Measurements from ENCODE around the gene NHLRC3.
A peak's percentile ranks its signal among the peaks of the same experiment; 100 is the strongest.

The NHLRC3 gene

DNA sequence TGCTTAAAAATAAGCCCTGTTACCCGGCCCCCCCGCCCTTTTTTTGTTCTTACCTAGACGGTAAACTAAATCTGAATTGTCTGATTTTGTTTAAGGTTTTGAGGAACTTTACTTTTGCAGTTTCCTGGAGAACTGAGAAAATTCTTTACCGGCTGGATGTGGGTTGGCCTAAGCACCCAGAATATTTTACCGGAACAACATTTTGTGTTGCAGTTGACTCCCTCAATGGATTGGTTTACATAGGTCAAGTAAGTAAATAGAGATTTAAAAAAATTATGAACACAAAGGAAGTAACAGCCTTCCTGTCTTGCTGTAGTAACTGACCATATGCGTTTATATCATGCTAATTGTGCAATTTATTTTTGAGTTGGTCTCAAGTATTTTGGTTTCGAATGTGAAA lies 785 bp downstream of the NHLRC3 start:
- Histone ChIP-seq H3K4me3 (ENCODE audit: low read length in 2 of 2) (peak overlapping the region; percentile 99 to 100), H3K27me3 (ENCODE audit: control insufficient read depth in 2 of 2, insufficient read depth in 2 of 2, low read length in 2 of 2) (no peaks in the 10 kb centered on the region), H3K4me1 (ENCODE audit: control insufficient read depth in 2 of 2, insufficient read depth in 2 of 2, low read length in 2 of 2) (peaks cover 12 to 19% of the 10 kb centered on the region in 2 donors), H3K36me3 (ENCODE audit: control insufficient read depth in 2 of 2, insufficient read depth in 2 of 2, low read length in 2 of 2) (no peaks in the 10 kb centered on the region), H3K9me3 (ENCODE audit: control insufficient read depth in 2 of 2, low read length in 2 of 2) (no peaks in the 10 kb centered on the region), H3K9ac (ENCODE audit: low read depth in 1 of 2, low read length in 2 of 2) (peak overlapping the region; percentile 87 to 93), H3K27ac (ENCODE audit: low read depth in 2 of 2, low read length in 2 of 2) (peak overlapping the region in 1 of 2 donors; percentile 86)

DNA sequence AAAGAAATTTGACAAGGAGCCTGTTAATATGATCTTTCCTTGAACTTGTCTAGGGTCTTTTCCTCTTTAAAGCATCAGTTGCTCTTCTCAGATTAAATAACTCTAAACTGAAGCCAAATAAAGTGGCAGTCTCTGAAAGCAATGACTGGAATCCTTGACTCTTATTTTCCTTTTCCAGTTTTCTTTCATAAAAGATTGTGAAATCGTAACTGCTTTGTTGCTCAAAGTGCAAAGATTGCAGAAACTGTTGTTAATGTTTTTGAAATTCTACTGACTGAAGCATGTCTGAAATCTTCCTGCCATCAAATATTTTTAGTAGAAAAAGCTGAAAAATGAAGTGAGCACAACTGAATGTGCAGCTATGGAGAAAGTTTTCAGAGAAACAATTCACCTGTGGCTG lies 1.9 kb downstream of the NHLRC3 start:
- Histone ChIP-seq H3K27me3 (ENCODE audit: control insufficient read depth in 2 of 2, insufficient read depth in 2 of 2, low read length in 2 of 2) (no peaks in the 10 kb centered on the region), H3K4me1 (ENCODE audit: control insufficient read depth in 2 of 2, insufficient read depth in 2 of 2, low read length in 2 of 2) (peaks cover 4 to 18% of the 10 kb centered on the region in 2 donors), H3K9me3 (ENCODE audit: control insufficient read depth in 2 of 2, low read length in 2 of 2) (no peaks in the 10 kb centered on the region), H3K27ac (ENCODE audit: low read depth in 2 of 2, low read length in 2 of 2) (no peak overlapping the region), H3K4me3 (ENCODE audit: low read length in 2 of 2) (no peak overlapping the region), H3K9ac (ENCODE audit: low read depth in 1 of 2, low read length in 2 of 2) (no peak overlapping the region), H3K36me3 (ENCODE audit: control insufficient read depth in 2 of 2, insufficient read depth in 2 of 2, low read length in 2 of 2) (peaks cover 0 to 2% of the 10 kb centered on the region in 2 donors)

DNA sequence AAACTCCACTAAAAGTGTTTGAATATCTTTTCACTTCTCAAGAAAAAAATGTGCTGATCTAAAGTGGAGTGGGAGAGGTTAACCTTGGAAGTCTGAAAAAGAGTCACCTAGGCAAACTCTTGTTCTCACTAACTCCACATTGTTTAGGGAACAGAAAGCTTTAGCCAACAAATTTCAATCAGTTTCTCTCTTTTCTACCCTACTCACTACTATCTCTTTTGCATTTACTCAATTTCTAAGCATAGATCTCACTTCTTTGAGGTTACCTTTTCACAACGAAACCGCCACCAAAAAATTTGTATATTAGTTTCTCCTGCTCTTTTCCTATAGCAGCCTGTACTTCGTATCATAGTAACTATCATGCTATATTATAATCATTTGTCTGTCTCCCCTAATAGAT lies 6.3 kb downstream of the NHLRC3 start:
- no peaks in the 10 kb centered on the region for H3K9me3 ChIP-seq (ENCODE audit: control insufficient read depth in 2 of 2, low read length in 2 of 2)
- H3K9ac ChIP-seq (ENCODE audit: low read depth in 1 of 2, low read length in 2 of 2): no peak overlapping the region
- no peak overlapping the region for H3K27ac ChIP-seq (ENCODE audit: low read depth in 2 of 2, low read length in 2 of 2)
- H3K36me3 ChIP-seq (ENCODE audit: control insufficient read depth in 2 of 2, insufficient read depth in 2 of 2, low read length in 2 of 2): peaks cover 4 to 5% of the 10 kb centered on the region in 2 donors
- H3K27me3 ChIP-seq (ENCODE audit: control insufficient read depth in 2 of 2, insufficient read depth in 2 of 2, low read length in 2 of 2): no peaks in the 10 kb centered on the region
- H3K4me1 ChIP-seq (ENCODE audit: control insufficient read depth in 2 of 2, insufficient read depth in 2 of 2, low read length in 2 of 2): peaks cover 0 to 6% of the 10 kb centered on the region in 2 donors
- no peak overlapping the region for H3K4me3 ChIP-seq (ENCODE audit: low read length in 2 of 2)

DNA sequence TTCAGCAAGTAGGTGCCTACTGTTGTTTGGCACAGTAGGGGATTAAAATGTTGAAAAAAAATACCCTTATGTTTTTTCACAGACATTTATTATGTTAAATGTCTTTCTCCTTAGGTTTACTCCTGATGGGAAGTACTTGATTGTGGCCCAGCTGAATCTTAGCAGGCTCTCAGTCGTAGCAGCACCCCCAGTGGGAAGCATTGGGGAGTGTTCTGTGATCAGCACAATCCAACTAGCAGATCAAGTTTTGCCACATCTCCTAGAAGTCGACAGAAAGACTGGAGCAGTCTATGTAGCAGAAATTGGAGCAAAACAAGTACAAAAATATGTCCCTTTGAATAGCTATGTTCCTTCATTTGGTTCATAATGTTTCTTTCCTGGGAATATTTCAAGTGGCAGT lies 9.3 kb downstream of the NHLRC3 start:
- no peak overlapping the region for H3K4me3 ChIP-seq (ENCODE audit: low read length in 2 of 2)
- no peaks in the 10 kb centered on the region for H3K9me3 ChIP-seq (ENCODE audit: control insufficient read depth in 2 of 2, low read length in 2 of 2)
- no peak overlapping the region for H3K27ac ChIP-seq (ENCODE audit: low read depth in 2 of 2, low read length in 2 of 2)
- no peak overlapping the region for H3K9ac ChIP-seq (ENCODE audit: low read depth in 1 of 2, low read length in 2 of 2)
- no peaks in the 10 kb centered on the region for H3K4me1 ChIP-seq (ENCODE audit: control insufficient read depth in 2 of 2, insufficient read depth in 2 of 2, low read length in 2 of 2)
- H3K27me3 ChIP-seq (ENCODE audit: control insufficient read depth in 2 of 2, insufficient read depth in 2 of 2, low read length in 2 of 2): no peaks in the 10 kb centered on the region
- peaks cover 4 to 5% of the 10 kb centered on the region in 2 donors for H3K36me3 ChIP-seq (ENCODE audit: control insufficient read depth in 2 of 2, insufficient read depth in 2 of 2, low read length in 2 of 2)

DNA sequence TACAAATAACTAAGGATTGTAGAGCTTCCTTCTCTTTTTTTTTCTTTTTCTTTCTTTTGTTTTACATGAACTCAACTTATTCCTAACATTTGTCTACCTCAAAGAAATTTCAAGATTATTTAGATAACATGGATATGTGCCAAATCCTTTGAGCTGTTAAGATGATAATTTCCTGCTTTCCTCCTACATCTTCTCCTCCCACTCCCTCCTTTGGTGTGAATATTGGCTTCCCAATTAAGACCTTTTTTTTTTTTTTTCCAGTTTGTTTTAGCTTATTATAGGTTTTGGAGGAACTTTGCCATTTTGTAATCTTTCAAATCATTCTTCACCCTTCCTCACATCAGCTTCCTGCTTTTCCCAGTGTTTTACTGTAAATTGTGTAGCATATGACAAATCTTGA lies 10.6 kb downstream of the NHLRC3 start:
- Histone ChIP-seq H3K9ac (ENCODE audit: low read depth in 1 of 2, low read length in 2 of 2) (no peak overlapping the region), H3K9me3 (ENCODE audit: control insufficient read depth in 2 of 2, low read length in 2 of 2) (no peaks in the 10 kb centered on the region), H3K4me1 (ENCODE audit: control insufficient read depth in 2 of 2, insufficient read depth in 2 of 2, low read length in 2 of 2) (no peaks in the 10 kb centered on the region), H3K27me3 (ENCODE audit: control insufficient read depth in 2 of 2, insufficient read depth in 2 of 2, low read length in 2 of 2) (no peaks in the 10 kb centered on the region), H3K27ac (ENCODE audit: low read depth in 2 of 2, low read length in 2 of 2) (no peak overlapping the region), H3K36me3 (ENCODE audit: control insufficient read depth in 2 of 2, insufficient read depth in 2 of 2, low read length in 2 of 2) (peaks cover 4 to 5% of the 10 kb centered on the region in 2 donors), H3K4me3 (ENCODE audit: low read length in 2 of 2) (no peak overlapping the region)

DNA sequence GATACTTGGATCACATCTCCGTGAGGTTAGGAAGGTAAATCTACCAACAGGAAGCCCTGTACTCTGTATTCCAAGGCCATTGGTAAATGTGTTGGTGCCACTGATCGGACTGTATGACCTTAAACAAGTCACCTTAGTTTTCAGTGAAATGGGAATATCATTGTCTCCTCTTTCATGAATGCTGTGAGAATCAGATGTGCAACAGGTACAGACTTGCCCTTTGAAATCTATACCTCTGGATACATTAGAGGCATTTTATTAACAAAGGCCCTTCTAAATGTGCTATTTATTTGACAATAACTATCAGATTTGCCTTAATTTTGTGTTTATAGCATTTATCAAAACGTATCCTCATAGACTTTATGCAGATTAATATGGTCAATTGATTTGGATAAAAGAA lies 11.0 kb downstream of the NHLRC3 start:
- no peaks in the 10 kb centered on the region for H3K27me3 ChIP-seq (ENCODE audit: control insufficient read depth in 2 of 2, insufficient read depth in 2 of 2, low read length in 2 of 2)
- H3K27ac ChIP-seq (ENCODE audit: low read depth in 2 of 2, low read length in 2 of 2): no peak overlapping the region
- H3K4me1 ChIP-seq (ENCODE audit: control insufficient read depth in 2 of 2, insufficient read depth in 2 of 2, low read length in 2 of 2): no peaks in the 10 kb centered on the region

DNA sequence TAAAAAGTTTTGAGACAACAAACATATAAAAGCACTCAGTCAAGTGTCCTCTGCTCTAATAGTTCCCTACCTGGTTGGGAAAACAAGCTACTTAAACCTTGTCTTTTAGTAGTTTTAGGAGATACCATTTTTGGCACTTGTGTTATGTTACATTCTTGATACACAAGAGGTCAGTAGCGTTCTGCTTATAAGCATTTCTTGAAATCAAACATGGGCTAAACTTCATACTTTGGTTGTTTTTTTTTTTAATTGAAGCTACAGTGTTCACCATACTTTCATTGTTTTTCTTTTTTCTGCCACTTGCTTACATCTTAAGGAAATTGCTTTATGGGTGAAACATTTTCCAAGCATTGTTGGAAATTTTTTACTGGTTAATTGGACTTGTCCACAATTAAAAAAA lies 12.9 kb downstream of the NHLRC3 start:
- H3K27ac ChIP-seq (ENCODE audit: low read depth in 2 of 2, low read length in 2 of 2): no peak overlapping the region
- H3K9me3 ChIP-seq (ENCODE audit: control insufficient read depth in 2 of 2, low read length in 2 of 2): no peaks in the 10 kb centered on the region
- no peak overlapping the region for H3K4me3 ChIP-seq (ENCODE audit: low read length in 2 of 2)
- H3K4me1 ChIP-seq (ENCODE audit: control insufficient read depth in 2 of 2, insufficient read depth in 2 of 2, low read length in 2 of 2): no peaks in the 10 kb centered on the region
- H3K27me3 ChIP-seq (ENCODE audit: control insufficient read depth in 2 of 2, insufficient read depth in 2 of 2, low read length in 2 of 2): no peaks in the 10 kb centered on the region
- no peak overlapping the region for H3K9ac ChIP-seq (ENCODE audit: low read depth in 1 of 2, low read length in 2 of 2)
- peaks cover 2 to 4% of the 10 kb centered on the region in 2 donors for H3K36me3 ChIP-seq (ENCODE audit: control insufficient read depth in 2 of 2, insufficient read depth in 2 of 2, low read length in 2 of 2)

More for the DNA sequence above, 11.0 kb downstream of the NHLRC3 start:
- no peak overlapping the region for H3K4me3 ChIP-seq (ENCODE audit: low read length in 2 of 2)
- H3K9me3 ChIP-seq (ENCODE audit: control insufficient read depth in 2 of 2, low read length in 2 of 2): no peaks in the 10 kb centered on the region
- H3K9ac ChIP-seq (ENCODE audit: low read depth in 1 of 2, low read length in 2 of 2): no peak overlapping the region
- peaks cover 4 to 5% of the 10 kb centered on the region in 2 donors for H3K36me3 ChIP-seq (ENCODE audit: control insufficient read depth in 2 of 2, insufficient read depth in 2 of 2, low read length in 2 of 2)

DNA sequence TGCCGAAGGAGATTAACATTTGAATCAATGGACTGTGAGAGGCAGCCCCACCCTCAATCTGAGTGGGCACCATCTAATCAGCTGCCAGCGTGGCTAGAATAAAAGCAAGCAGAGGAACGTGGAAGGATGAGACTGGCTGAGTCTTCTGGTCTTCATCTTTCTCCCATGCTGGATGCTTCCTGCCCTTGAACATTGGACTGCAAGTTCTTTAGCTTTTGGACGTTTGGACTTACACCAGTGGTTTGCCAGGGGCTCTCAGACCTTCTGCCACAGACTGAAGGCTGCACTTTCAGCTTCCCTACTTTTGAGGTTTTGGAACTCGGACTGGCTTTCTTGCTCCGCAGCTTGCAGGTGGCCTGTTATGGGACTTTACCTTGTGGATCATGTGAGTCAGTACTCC lies 14.7 kb downstream of the NHLRC3 start:
- no peak overlapping the region for H3K4me3 ChIP-seq (ENCODE audit: low read length in 2 of 2)
- no peaks in the 10 kb centered on the region for H3K9me3 ChIP-seq (ENCODE audit: control insufficient read depth in 2 of 2, low read length in 2 of 2)
- no peaks in the 10 kb centered on the region for H3K27me3 ChIP-seq (ENCODE audit: control insufficient read depth in 2 of 2, insufficient read depth in 2 of 2, low read length in 2 of 2)
- H3K9ac ChIP-seq (ENCODE audit: low read depth in 1 of 2, low read length in 2 of 2): no peak overlapping the region
- no peaks in the 10 kb centered on the region for H3K36me3 ChIP-seq (ENCODE audit: control insufficient read depth in 2 of 2, insufficient read depth in 2 of 2, low read length in 2 of 2)
- H3K27ac ChIP-seq (ENCODE audit: low read depth in 2 of 2, low read length in 2 of 2): no peak overlapping the region
- H3K4me1 ChIP-seq (ENCODE audit: control insufficient read depth in 2 of 2, insufficient read depth in 2 of 2, low read length in 2 of 2): no peaks in the 10 kb centered on the region

DNA sequence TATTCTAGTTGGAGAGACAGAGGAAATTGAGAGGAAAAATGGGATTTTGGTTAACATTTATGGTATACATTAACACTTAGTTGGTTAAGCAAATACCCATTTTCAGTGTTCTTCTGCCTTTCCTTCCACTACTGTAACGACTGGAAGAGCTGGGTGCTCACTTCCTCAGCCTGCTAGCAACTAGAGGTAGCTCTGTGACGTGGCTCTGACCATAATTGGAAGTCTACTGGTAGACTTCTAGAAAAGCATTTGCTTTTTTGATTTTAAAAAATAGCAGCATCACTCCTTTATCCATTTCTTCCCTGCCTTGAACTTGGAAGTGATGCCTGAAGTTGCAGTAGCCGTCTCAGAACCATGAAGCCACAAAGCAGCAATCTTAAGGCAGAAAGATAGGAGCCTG lies 15.9 kb downstream of the NHLRC3 start:
- H3K4me3 ChIP-seq (ENCODE audit: low read length in 2 of 2): no peak overlapping the region
- no peaks in the 10 kb centered on the region for H3K4me1 ChIP-seq (ENCODE audit: control insufficient read depth in 2 of 2, insufficient read depth in 2 of 2, low read length in 2 of 2)
- H3K27ac ChIP-seq (ENCODE audit: low read depth in 2 of 2, low read length in 2 of 2): no peak overlapping the region
- no peaks in the 10 kb centered on the region for H3K9me3 ChIP-seq (ENCODE audit: control insufficient read depth in 2 of 2, low read length in 2 of 2)
- H3K36me3 ChIP-seq (ENCODE audit: control insufficient read depth in 2 of 2, insufficient read depth in 2 of 2, low read length in 2 of 2): no peaks in the 10 kb centered on the region
- H3K27me3 ChIP-seq (ENCODE audit: control insufficient read depth in 2 of 2, insufficient read depth in 2 of 2, low read length in 2 of 2): no peaks in the 10 kb centered on the region
- H3K9ac ChIP-seq (ENCODE audit: low read depth in 1 of 2, low read length in 2 of 2): no peak overlapping the region

DNA sequence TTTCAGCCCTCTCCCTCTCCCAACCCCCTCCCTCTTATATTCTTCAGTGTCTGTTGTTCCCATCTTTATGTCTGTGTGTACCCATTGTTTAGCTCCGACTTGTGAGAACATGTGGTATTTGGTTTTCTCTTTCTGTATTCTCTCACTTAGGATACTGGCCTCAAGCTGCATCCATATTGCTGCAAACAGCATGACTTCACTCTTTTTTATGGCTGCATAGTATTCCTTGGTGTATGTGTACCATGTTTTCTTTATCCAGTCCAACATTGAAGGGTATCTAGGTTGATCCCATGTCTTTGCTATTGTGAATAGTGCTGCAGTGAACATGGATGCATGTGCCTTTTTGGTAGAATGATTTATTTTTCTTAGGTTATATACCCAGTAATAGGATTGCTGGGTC lies 17.8 kb downstream of the NHLRC3 start:
- Histone ChIP-seq H3K4me1 (ENCODE audit: control insufficient read depth in 2 of 2, insufficient read depth in 2 of 2, low read length in 2 of 2) (no peaks in the 10 kb centered on the region), H3K4me3 (ENCODE audit: low read length in 2 of 2) (no peak overlapping the region), H3K9me3 (ENCODE audit: control insufficient read depth in 2 of 2, low read length in 2 of 2) (no peaks in the 10 kb centered on the region), H3K27ac (ENCODE audit: low read depth in 2 of 2, low read length in 2 of 2) (no peak overlapping the region), H3K27me3 (ENCODE audit: control insufficient read depth in 2 of 2, insufficient read depth in 2 of 2, low read length in 2 of 2) (no peaks in the 10 kb centered on the region), H3K9ac (ENCODE audit: low read depth in 1 of 2, low read length in 2 of 2) (no peak overlapping the region), H3K36me3 (ENCODE audit: control insufficient read depth in 2 of 2, insufficient read depth in 2 of 2, low read length in 2 of 2) (no peaks in the 10 kb centered on the region)

DNA sequence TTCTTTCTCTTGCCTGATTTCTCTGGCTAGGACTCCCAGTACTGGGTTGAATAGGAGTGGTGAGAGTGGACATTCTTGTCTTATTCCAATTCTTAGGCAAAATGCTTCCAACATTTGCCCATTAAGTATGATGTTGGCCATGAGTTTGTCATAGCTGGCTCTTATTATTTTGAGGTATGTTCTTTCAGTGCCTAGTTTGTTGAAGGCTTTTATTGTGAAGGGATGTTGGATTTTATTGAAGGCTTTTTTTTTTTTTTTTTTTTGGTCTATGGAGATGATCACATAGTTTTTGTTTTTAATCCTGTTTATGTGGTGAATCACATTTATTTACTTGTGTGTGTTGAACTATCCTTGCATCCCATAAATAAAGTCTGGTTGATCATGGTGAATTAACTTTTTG lies 19.8 kb downstream of the NHLRC3 start:
- Histone ChIP-seq H3K36me3 (ENCODE audit: control insufficient read depth in 2 of 2, insufficient read depth in 2 of 2, low read length in 2 of 2) (no peaks in the 10 kb centered on the region), H3K9me3 (ENCODE audit: control insufficient read depth in 2 of 2, low read length in 2 of 2) (no peaks in the 10 kb centered on the region), H3K4me1 (ENCODE audit: control insufficient read depth in 2 of 2, insufficient read depth in 2 of 2, low read length in 2 of 2) (no peaks in the 10 kb centered on the region), H3K27ac (ENCODE audit: low read depth in 2 of 2, low read length in 2 of 2) (no peak overlapping the region), H3K4me3 (ENCODE audit: low read length in 2 of 2) (no peak overlapping the region), H3K9ac (ENCODE audit: low read depth in 1 of 2, low read length in 2 of 2) (no peak overlapping the region), H3K27me3 (ENCODE audit: control insufficient read depth in 2 of 2, insufficient read depth in 2 of 2, low read length in 2 of 2) (no peaks in the 10 kb centered on the region)

Measured in mucosa of rectum (tissue), 2 donors.